OCI-LY7 (cell line): ENCODE data around the gene DEGS1. TPM values are rescaled to one million over a fixed set of nuclear protein-coding genes. Genes with fewer than 3 reads are reported as not detected.

ENCODE experiments used
- BruUV-seq: library from RNA; stranded (reverse); fragments of 400-500 nt; replicated peaks from 2 replicates; lab custom pipeline; 2021; lab: Mats Ljungman, UMichigan
- CTCF ChIA-PET: fragments of 300-600 bp; sonication (Branson Sonifier 250); formaldehyde crosslinking; loops from one replicate; lab custom pipeline; 2022; ENCODE audit warnings: antibody characterized with exemption; ENCODE audit not compliant: unreplicated experiment; lab: Charles Lee
- POLR2A ChIA-PET: fragments of 300-600 bp; sonication (Branson Sonifier 250); formaldehyde crosslinking; loops from one replicate; lab custom pipeline; 2022; ENCODE audit warnings: antibody characterized with exemption; lab: Charles Lee
- DNase-seq: peaks from one replicate; pipeline ENCODE4 v3.0.0-alpha.2; 2015; ENCODE audit warnings: low spot score
- H2AFZ ChIP-seq: fragments of 200-600 bp; sonication (generic), shearing (Covaris generic); 2 replicates; pipeline ENCODE4 v1.6.1; 2014; ENCODE audit warnings: mild to moderate bottlenecking, antibody characterized with exemption, low read length, moderate library complexity
- H3K27ac ChIP-seq: fragments of 200-600 bp; sonication (generic); 2 replicates; pipeline ENCODE4 v1.5.1; 2014; ENCODE audit warnings: mixed run types, low read depth, mild to moderate bottlenecking, moderate library complexity, low read length, inconsistent platforms; ENCODE audit not compliant: poor library complexity, severe bottlenecking
- H3K36me3 ChIP-seq: fragments of 200-600 bp; sonication (generic); 2 replicates; pipeline ENCODE4 v1.6.1; 2014; ENCODE audit warnings: mild to moderate bottlenecking, antibody characterized with exemption, low read length, moderate library complexity, mixed read lengths; ENCODE audit not compliant: insufficient read depth
- H3K4me1 ChIP-seq: fragments of 200-600 bp; sonication (generic); 2 replicates; pipeline ENCODE4 v1.5.1; 2014; ENCODE audit warnings: mild to moderate bottlenecking, low read length; ENCODE audit not compliant: insufficient read depth, poor library complexity, severe bottlenecking
- H3K4me2 ChIP-seq: fragments of 200-600 bp; sonication (generic); 2 replicates; pipeline ENCODE4 v1.6.1; 2014; ENCODE audit warnings: mild to moderate bottlenecking, low read length
- H3K4me3 ChIP-seq: fragments of 200-600 bp; sonication (generic); 2 replicates; pipeline ENCODE4 v1.5.1; 2014; ENCODE audit warnings: mild to moderate bottlenecking, low read depth, low read length; ENCODE audit not compliant: poor library complexity, severe bottlenecking
- H3K79me2 ChIP-seq: fragments of 200-600 bp; sonication (generic); 2 replicates; pipeline ENCODE4 v1.6.1; 2016; ENCODE audit warnings: low read depth, mild to moderate bottlenecking, low read length, moderate library complexity, mixed read lengths; ENCODE audit not compliant: insufficient read depth
- H3K9me2 ChIP-seq: fragments of 200-600 bp; sonication (generic); 2 replicates; pipeline ENCODE4 v1.6.1; 2016; ENCODE audit warnings: mild to moderate bottlenecking, low read length, mixed read lengths; ENCODE audit not compliant: insufficient read depth
- H3K9me3 ChIP-seq: fragments of 200-600 bp; sonication (generic); 2 replicates; pipeline ENCODE4 v1.6.1; 2014; ENCODE audit warnings: mild to moderate bottlenecking, mixed run types, low read length, mixed read lengths
- H4K20me1 ChIP-seq: fragments of 200-600 bp; sonication (generic); 2 replicates; pipeline ENCODE4 v1.6.1; 2014; ENCODE audit warnings: mild to moderate bottlenecking, antibody characterized with exemption, low read length, moderate library complexity, mixed read lengths; ENCODE audit not compliant: insufficient read depth
- CTCF ChIP-seq: fragments of 200-600 bp; sonication (generic); conservative IDR thresholded peaks from 2 replicates; pipeline ENCODE4 v1.5.1; 2014; ENCODE audit warnings: mild to moderate bottlenecking, antibody characterized with exemption, low read length, moderate library complexity, mixed read lengths
- EZH2phosphoT487 ChIP-seq: fragments of 200-600 bp; sonication (generic); IDR thresholded peaks from 2 replicates; pipeline ENCODE4 v1.6.1; 2018; ENCODE audit warnings: low read depth, borderline replicate concordance, mild to moderate bottlenecking, mixed run types, antibody characterized with exemption, low read length, moderate library complexity, mixed read lengths
- intact Hi-C: fragments of 100-400 bp; cut with micrococcal nuclease; formaldehyde crosslinking; loops from one replicate; pipeline ENCODE4 v1.10.0; 2022; ENCODE audit not compliant: unreplicated experiment
- total RNA-seq, 2 experiments: library from RNA; depleted of rRNA in 1 of 2; stranded (reverse); fragments of >200 nt in 1 of 2; shearing (Covaris generic) in 1 of 2; gene quantifications; 2 replicates each; pipeline ENCODE4 v1.2.3, GENCODE V29; 2014 to 2022

DEGS1 gene
- total RNA-seq, 2 experiments from 2014 or later = 34.8 to 53.2 TPM

GRCh38 chr1:224213438-224214119 is 30.5 kb downstream of the DEGS1 start:
- H3K9me2 ChIP-seq = no peaks in the 10 kb centered on the region
- no peak for DNase-seq
- no peak overlapping the region for H3K4me2 ChIP-seq
- no peak overlapping the region for H3K27ac ChIP-seq
- H4K20me1 ChIP-seq = no peaks in the 10 kb centered on the region
- no peaks in the 10 kb centered on the region for H3K36me3 ChIP-seq
- H3K9me3 ChIP-seq = no peaks in the 10 kb centered on the region
- no peaks in the 10 kb centered on the region for H3K79me2 ChIP-seq
- intact Hi-C loops = no loop called here
- peaks cover 7% of the 10 kb centered on the region for H3K4me1 ChIP-seq
- H3K4me3 ChIP-seq = no peak overlapping the region
- H2AFZ ChIP-seq = no peak overlapping the region
- TF ChIP-seq CTCF (no peak), EZH2phosphoT487 (no peak)
- no TSS peak for BruUV-seq
- POLR2A ChIA-PET = interaction anchor here (0.6 to 0.9 kb wide), 2 partner anchors 23 to 31 kb away, joined by 3 to 5 read pairs; no protein-coding TSS in a partner anchor
- CTCF ChIA-PET = interaction anchor here (1.2 kb wide), 1 partner anchor 10 kb away, joined by 3 read pairs; no protein-coding TSS in a partner anchor

- intact Hi-C loops = no loop called here
- CTCF ChIA-PET = no interaction called here
Measured at GRCh38 chr1:224216382-224216781, 33.3 kb downstream of the DEGS1 start.

More at GRCh38 chr1:224216382-224216781, 33.3 kb downstream of the DEGS1 start:
- Histone ChIP-seq H3K4me3 (no peak overlapping the region), H3K36me3 (no peaks in the 10 kb centered on the region), H3K9me2 (no peaks in the 10 kb centered on the region), H3K4me1 (no peaks in the 10 kb centered on the region), H3K4me2 (no peak overlapping the region), H4K20me1 (no peaks in the 10 kb centered on the region), H3K27ac (no peak overlapping the region), H3K79me2 (no peaks in the 10 kb centered on the region), H2AFZ (no peak overlapping the region), H3K9me3 (no peaks in the 10 kb centered on the region)
- DNase-seq = no peak
- no TSS peak for BruUV-seq
- POLR2A ChIA-PET = no interaction called here
- TF ChIP-seq EZH2phosphoT487 (no peak), CTCF (no peak)
